Inflammatory macrophage treated with lipopolysaccharide for 4 hours (primary cell): ENCODE results near the gene RBPJL.

Experiments used
- DNase-seq: peaks from one replicate; pipeline ENCODE4 v3.0.0-alpha.2; 2020

The RBPJL gene

GRCh38 chr20:45306431-45306982, at the start of gene RBPJL:
TSS of gene RBPJL (plus strand) at chr20:45306840. CDS start at chr20:45306923, 83 bp downstream.
- no peak for DNase-seq

GRCh38 chr20:45257161-45257560, 49.5 kb upstream of the RBPJL start:
- no peak for DNase-seq

GRCh38 chr20:45257711-45258110, 48.9 kb upstream of the RBPJL start:
- DNase-seq: no peak

GRCh38 chr20:45258259-45258658, 48.4 kb upstream of the RBPJL start:
- no peak for DNase-seq

GRCh38 chr20:45258664-45259063, 48.0 kb upstream of the RBPJL start:
- DNase-seq: no peak

- no peak for DNase-seq
Measured at GRCh38 chr20:45263556-45264266, 42.9 kb upstream of the RBPJL start.

- DNase-seq: no peak
Measured at GRCh38 chr20:45266977-45267376, 39.7 kb upstream of the RBPJL start.

GRCh38 chr20:45268531-45268930, 38.1 kb upstream of the RBPJL start:
- DNase-seq: no peak

GRCh38 chr20:45269056-45269455, 37.6 kb upstream of the RBPJL start:
- no peak for DNase-seq

- no peak for DNase-seq
Measured at GRCh38 chr20:45269754-45270270, 36.8 kb upstream of the RBPJL start.

GRCh38 chr20:45275338-45275737, 31.3 kb upstream of the RBPJL start:
- DNase-seq: no peak

GRCh38 chr20:45279992-45280391, 26.6 kb upstream of the RBPJL start:
- no peak for DNase-seq

GRCh38 chr20:45282700-45283550, 23.7 kb upstream of the RBPJL start:
- DNase-seq: no peak

- peak; percentile 55 for DNase-seq
Measured at GRCh38 chr20:45283551-45284057, 23.0 kb upstream of the RBPJL start.

- DNase-seq: no peak
Measured at GRCh38 chr20:45288376-45288775, 18.3 kb upstream of the RBPJL start.

- DNase-seq: no peak
Measured at GRCh38 chr20:45288860-45289259, 17.8 kb upstream of the RBPJL start.

GRCh38 chr20:45289942-45290676, 16.5 kb upstream of the RBPJL start:
- no peak for DNase-seq

GRCh38 chr20:45290677-45291355, 15.8 kb upstream of the RBPJL start:
- DNase-seq: peak; percentile 73

- no peak for DNase-seq
Measured at GRCh38 chr20:45291526-45291925, 15.1 kb upstream of the RBPJL start.

- no peak for DNase-seq
Measured at GRCh38 chr20:45292343-45292742, 14.3 kb upstream of the RBPJL start.

- DNase-seq: peak; percentile 76
Measured at GRCh38 chr20:45293041-45294002, 13.3 kb upstream of the RBPJL start.
